Smooth muscle cell (in vitro differentiated cells): ENCODE data around the gene N4BP2. TPM values are rescaled to one million over a fixed set of nuclear protein-coding genes. Genes with fewer than 3 reads are reported as not detected.
"Not testable (repeated sequence)": the region's sequence is repeated elsewhere in the genome, so short reads cannot be mapped to it uniquely, and the experiment has no call there.

Experiments used
- DNase-seq: peaks from one replicate; lab custom pipeline; 2025; ENCODE audit not compliant: unreplicated experiment; lab: John Stamatoyannopoulos, UW
- H2AFZ ChIP-seq: fragments of 200-600 bp; sonication (generic); 2 replicates; pipeline ENCODE4 v1.6.0; 2016; ENCODE audit warnings: antibody characterized with exemption, low read depth, mild to moderate bottlenecking
- H3F3A ChIP-seq: fragments of 200-600 bp; sonication (generic); 2 replicates; pipeline ENCODE4 v1.6.0; 2017; ENCODE audit warnings: antibody characterized with exemption, low read depth
- H3K27ac ChIP-seq: fragments of 200-600 bp; sonication (generic); 2 replicates; pipeline ENCODE4 v1.5.1; 2016; ENCODE audit warnings: low read depth, mild to moderate bottlenecking
- H3K27me3 ChIP-seq: fragments of 200-600 bp; sonication (generic); 2 replicates; pipeline ENCODE4 v1.6.1; 2016; ENCODE audit warnings: low read depth, mild to moderate bottlenecking
- H3K36me3 ChIP-seq: fragments of 200-600 bp; sonication (generic); 2 replicates; pipeline ENCODE4 v1.5.1; 2016; ENCODE audit warnings: low read depth
- H3K4me1 ChIP-seq: fragments of 200-600 bp; sonication (generic); 2 replicates; pipeline ENCODE4 v1.5.1; 2016; ENCODE audit warnings: low read depth
- H3K4me2 ChIP-seq: fragments of 200-600 bp; sonication (generic); 2 replicates; pipeline ENCODE4 v1.6.0; 2016; ENCODE audit warnings: mild to moderate bottlenecking
- H3K4me3 ChIP-seq: fragments of 200-600 bp; sonication (generic); 2 replicates; pipeline ENCODE4 v1.5.1; 2016; ENCODE audit warnings: mild to moderate bottlenecking
- H3K79me2 ChIP-seq: fragments of 200-600 bp; sonication (generic); 2 replicates; pipeline ENCODE4 v1.6.0; 2016; ENCODE audit warnings: low read depth, mild to moderate bottlenecking
- H3K9ac ChIP-seq: fragments of 200-600 bp; sonication (generic); 2 replicates; pipeline ENCODE4 v1.6.0; 2016; ENCODE audit warnings: low read depth
- H3K9me3 ChIP-seq: fragments of 200-600 bp; sonication (generic); replicated peaks from 2 replicates; pipeline ENCODE4 v1.5.1; 2016; ENCODE audit warnings: low read depth
- H4K20me1 ChIP-seq: fragments of 200-600 bp; sonication (generic); 2 replicates; pipeline ENCODE4 v1.6.0; 2016; ENCODE audit warnings: low read depth
- WGBS: methylation state at CpG from one replicate; pipeline ENCODE4 v1.1.7; 2016; ENCODE audit warnings: low lambda C conversion rate; 5-methylcytosine and 5-hydroxymethylcytosine counted together
- polyA plus RNA-seq: library from polyadenylated mRNA; unstranded; fragments of >200 nt; fragmentation: Nextera tagmentation; extraction: Ambion mirVana; gene quantifications from 2 replicates; pipeline ENCODE4 v1.2.1, GENCODE V29; 2016
- total RNA-seq: library from RNA; depleted of rRNA; stranded (reverse); fragments of >200 nt; gene quantifications from 2 replicates; pipeline ENCODE4 v1.2.3, GENCODE V29; 2014
- TF ChIP-seq, protein P1 (sequence below): fragments of 200-600 bp; sonication (generic); IDR thresholded peaks from 2 replicates; pipeline ENCODE4 v1.5.1; 2017; ENCODE audit warnings: borderline replicate concordance, mild to moderate bottlenecking, antibody characterized with exemption; ENCODE audit not compliant: insufficient read depth, poor library complexity, severe bottlenecking

N4BP2 gene
- total and polyA plus RNA-seq, 2 experiments from 2014 or later = 9.0 to 40.0 TPM

DNA sequence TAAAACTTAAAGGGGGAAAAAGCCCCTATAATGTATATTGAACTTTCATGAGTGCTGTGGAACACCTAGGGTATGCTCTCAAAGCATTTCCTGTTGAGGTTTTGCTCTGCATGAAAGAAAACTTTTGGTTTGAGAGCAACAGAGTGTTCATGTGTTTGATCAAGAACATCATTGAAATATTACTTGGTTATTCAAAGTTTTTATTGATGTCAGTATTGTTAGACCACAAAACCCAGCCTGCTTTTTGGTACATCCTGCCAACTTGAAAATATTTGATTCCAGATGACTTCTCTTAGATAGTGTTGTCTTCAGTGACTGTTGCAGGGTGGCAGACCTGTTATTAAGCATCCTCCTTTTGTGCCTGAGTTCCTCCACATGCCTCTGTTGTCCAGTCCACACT, 68.0 kb downstream of the N4BP2 start:
- no peak overlapping the region for H2AFZ ChIP-seq
- no peak overlapping the region for H3K9ac ChIP-seq
- H3K27me3 ChIP-seq = no peaks in the 10 kb centered on the region
- DNase-seq = no peak
- H3K4me2 ChIP-seq = no peak overlapping the region
- H3F3A ChIP-seq = peaks cover 5% of the 10 kb centered on the region
- no peak overlapping the region for H3K27ac ChIP-seq
- H3K4me1 ChIP-seq = no peaks in the 10 kb centered on the region
- TF ChIP-seq, protein P1, sequence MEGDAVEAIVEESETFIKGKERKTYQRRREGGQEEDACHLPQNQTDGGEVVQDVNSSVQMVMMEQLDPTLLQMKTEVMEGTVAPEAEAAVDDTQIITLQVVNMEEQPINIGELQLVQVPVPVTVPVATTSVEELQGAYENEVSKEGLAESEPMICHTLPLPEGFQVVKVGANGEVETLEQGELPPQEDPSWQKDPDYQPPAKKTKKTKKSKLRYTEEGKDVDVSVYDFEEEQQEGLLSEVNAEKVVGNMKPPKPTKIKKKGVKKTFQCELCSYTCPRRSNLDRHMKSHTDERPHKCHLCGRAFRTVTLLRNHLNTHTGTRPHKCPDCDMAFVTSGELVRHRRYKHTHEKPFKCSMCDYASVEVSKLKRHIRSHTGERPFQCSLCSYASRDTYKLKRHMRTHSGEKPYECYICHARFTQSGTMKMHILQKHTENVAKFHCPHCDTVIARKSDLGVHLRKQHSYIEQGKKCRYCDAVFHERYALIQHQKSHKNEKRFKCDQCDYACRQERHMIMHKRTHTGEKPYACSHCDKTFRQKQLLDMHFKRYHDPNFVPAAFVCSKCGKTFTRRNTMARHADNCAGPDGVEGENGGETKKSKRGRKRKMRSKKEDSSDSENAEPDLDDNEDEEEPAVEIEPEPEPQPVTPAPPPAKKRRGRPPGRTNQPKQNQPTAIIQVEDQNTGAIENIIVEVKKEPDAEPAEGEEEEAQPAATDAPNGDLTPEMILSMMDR = no peak
- H3K79me2 ChIP-seq = peaks cover 8% of the 10 kb centered on the region
- no peaks in the 10 kb centered on the region for H3K36me3 ChIP-seq
- no peak overlapping the region for H3K4me3 ChIP-seq
- no peaks in the 10 kb centered on the region for H3K9me3 ChIP-seq
- H4K20me1 ChIP-seq = no peaks in the 10 kb centered on the region

DNA sequence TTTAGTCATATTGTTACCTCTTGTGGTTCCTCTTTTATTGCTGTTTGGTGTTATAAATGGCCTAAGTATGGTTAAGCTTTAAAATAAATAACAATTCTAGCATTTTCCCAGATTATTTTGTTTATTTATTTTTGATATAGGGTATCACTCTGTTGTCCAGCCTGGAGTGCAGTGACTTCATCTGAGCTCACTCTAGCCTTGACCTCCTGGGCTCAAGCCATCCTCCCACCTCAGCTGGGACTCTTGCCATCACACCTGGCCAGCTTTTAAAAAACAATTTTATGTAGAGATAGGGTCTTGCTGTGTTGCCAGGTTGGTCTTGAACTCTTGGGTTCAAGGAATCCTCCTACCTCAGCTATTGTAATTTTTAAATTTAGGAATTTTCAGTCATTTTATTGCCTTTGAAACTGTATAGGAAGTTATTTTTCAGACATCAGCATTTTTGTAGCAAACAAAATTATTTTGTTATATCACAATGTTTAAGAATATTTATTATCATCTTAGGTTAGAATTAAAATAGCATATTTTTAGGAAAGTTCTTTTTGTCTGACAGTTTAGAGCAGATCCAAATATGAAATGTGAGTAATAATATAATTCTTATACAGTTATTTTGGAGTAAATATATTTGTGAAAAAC, 73.9 kb downstream of the N4BP2 start:
- H3K27me3 ChIP-seq = no peaks in the 10 kb centered on the region
- no peak overlapping the region for H2AFZ ChIP-seq
- H3K4me3 ChIP-seq = no peak overlapping the region
- H4K20me1 ChIP-seq = no peaks in the 10 kb centered on the region
- no peaks in the 10 kb centered on the region for H3F3A ChIP-seq
- no peak for DNase-seq
- TF ChIP-seq, protein P1 = no peak
- no peaks in the 10 kb centered on the region for H3K4me1 ChIP-seq
- no peak overlapping the region for H3K9ac ChIP-seq
- peak overlapping the region; percentile 11 for H3K27ac ChIP-seq
- no peaks in the 10 kb centered on the region for H3K9me3 ChIP-seq
- peaks cover 9% of the 10 kb centered on the region for H3K79me2 ChIP-seq
- peaks cover 4% of the 10 kb centered on the region for H3K36me3 ChIP-seq
- H3K4me2 ChIP-seq = no peak overlapping the region

DNA sequence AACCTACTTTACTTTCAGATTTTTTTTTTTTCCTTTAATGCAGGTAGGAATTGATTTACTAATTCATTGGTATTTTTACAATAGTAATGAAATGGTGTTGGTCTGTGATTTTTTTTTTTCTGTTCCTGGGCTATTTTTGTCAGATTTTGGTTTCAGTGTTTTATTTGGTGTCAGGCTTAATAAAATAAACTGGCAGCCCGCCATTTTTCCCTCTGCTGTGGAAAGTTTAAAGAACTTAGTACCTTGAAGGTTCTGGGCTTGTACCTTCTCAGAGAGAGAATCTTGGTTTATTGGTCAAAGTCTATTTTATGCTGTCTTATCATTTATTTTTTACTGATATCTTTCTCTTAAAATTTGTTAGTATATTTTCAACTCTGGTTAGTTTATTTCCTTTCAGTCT, 76.2 kb downstream of the N4BP2 start:
- Histone ChIP-seq H3K9me3 (no peaks in the 10 kb centered on the region), H2AFZ (no peak overlapping the region), H3K4me2 (no peak overlapping the region), H3K9ac (no peak overlapping the region), H3K79me2 (peaks cover 10% of the 10 kb centered on the region), H3K36me3 (peaks cover 9% of the 10 kb centered on the region), H3K27ac (no peak overlapping the region), H3F3A (no peaks in the 10 kb centered on the region), H3K4me1 (no peaks in the 10 kb centered on the region), H4K20me1 (no peaks in the 10 kb centered on the region), H3K27me3 (no peaks in the 10 kb centered on the region), H3K4me3 (no peak overlapping the region)
- no peak for DNase-seq
- TF ChIP-seq, protein P1 = no peak
- 92% methylated on average over 1 of the region's 1 CpG for WGBS

DNA sequence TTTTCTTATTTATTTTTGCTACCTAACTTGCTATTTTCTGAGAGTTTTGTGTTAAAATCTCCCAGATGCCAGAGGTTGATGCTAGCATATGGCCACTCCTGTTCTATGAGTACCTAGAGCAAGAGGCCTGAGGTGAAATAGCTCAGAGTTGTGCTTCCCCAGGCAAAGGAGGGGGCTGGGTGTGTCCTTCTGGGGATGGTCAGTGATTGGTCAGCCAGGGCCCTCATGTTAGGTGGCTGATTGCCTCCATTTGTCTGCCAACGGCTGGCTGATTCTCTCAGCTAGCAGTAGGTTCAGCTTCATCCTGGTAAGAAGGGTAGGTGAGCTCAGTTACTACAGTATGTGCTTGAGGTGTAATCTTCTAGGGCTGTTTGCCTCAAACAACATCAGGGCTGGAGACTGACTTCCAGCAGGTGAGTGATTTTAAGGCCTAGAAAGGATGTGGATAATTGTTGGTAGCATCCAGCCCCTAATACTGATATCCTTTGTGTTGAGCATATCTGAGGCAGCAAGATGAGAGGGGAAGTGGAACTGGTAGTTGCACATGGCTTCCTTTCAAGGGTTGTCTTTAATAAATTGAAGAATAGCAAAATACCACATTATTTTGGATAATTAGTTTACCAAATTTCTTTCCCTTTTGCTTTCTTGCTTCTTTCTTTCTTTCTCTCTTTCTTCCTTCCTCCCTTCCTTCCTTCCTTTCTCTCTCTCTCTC, 77.7 kb downstream of the N4BP2 start:
- H3K79me2 ChIP-seq = peaks cover 16% of the 10 kb centered on the region
- no peaks in the 10 kb centered on the region for H4K20me1 ChIP-seq
- no peaks in the 10 kb centered on the region for H3K4me1 ChIP-seq
- H3K4me3 ChIP-seq = no peak overlapping the region
- H3K9me3 ChIP-seq = no peaks in the 10 kb centered on the region
- H3K4me2 ChIP-seq = no peak overlapping the region
- H3K9ac ChIP-seq = no peak overlapping the region
- TF ChIP-seq, protein P1 = no peak
- H2AFZ ChIP-seq = no peak overlapping the region
- 100% methylated on average over 1 of the region's 1 CpG for WGBS
- peaks cover 9% of the 10 kb centered on the region for H3K36me3 ChIP-seq
- no peaks in the 10 kb centered on the region for H3K27me3 ChIP-seq
- DNase-seq = no peak
- H3F3A ChIP-seq = no peaks in the 10 kb centered on the region
- no peak overlapping the region for H3K27ac ChIP-seq

DNA sequence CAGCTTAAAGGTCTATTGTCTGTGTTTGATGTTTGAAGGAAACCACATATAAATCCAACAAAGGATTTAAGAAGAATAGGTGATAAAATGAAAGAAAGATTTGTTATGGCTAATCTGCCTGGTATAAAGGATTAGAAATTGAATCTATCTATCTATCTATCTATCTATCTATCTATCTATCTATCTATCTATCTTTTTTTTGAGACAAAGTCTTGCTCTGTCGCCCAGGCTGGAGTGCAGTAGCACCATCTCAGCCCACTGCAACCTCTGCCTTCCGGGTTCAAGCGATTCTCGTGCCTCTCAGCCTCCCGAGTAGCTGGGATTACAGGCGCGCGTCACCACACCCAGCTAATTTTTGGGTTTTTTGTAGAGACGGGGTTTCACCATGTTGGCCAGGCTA, 79.6 kb downstream of the N4BP2 start:
- 91% methylated on average over 9 of the region's 9 CpGs for WGBS
- H3K4me3 ChIP-seq, H2AFZ ChIP-seq, H3F3A ChIP-seq, H3K36me3 ChIP-seq, H3K9ac ChIP-seq, H4K20me1 ChIP-seq, H3K4me2 ChIP-seq, H3K4me1 ChIP-seq, DNase-seq, H3K9me3 ChIP-seq, H3K27ac ChIP-seq, H3K27me3 ChIP-seq: not testable (repeated sequence)
- peaks cover 17% of the 10 kb centered on the region for H3K79me2 ChIP-seq
